HFF-Myc (cell line): ENCODE measurements around the gene MTPN.

Experiments used
- DNase-seq: peaks from one replicate; pipeline ENCODE4 v3.0.0-alpha.2; 2011; ENCODE audit warnings: low read depth; ENCODE audit errors: extremely low read depth
- H3K4me3 ChIP-seq: replicated peaks from 2 replicates; pipeline ENCODE4 v1.5.1; 2011; ENCODE audit warnings: low read depth, mild to moderate bottlenecking, control low read depth, low read length
- TF ChIP-seq, protein P1 (sequence below): IDR thresholded peaks from 2 replicates; pipeline ENCODE4 v1.5.1; 2012; ENCODE audit warnings: mild to moderate bottlenecking, low read depth, low read length, control low read depth; ENCODE audit errors: missing control alignments

The MTPN gene

DNA sequence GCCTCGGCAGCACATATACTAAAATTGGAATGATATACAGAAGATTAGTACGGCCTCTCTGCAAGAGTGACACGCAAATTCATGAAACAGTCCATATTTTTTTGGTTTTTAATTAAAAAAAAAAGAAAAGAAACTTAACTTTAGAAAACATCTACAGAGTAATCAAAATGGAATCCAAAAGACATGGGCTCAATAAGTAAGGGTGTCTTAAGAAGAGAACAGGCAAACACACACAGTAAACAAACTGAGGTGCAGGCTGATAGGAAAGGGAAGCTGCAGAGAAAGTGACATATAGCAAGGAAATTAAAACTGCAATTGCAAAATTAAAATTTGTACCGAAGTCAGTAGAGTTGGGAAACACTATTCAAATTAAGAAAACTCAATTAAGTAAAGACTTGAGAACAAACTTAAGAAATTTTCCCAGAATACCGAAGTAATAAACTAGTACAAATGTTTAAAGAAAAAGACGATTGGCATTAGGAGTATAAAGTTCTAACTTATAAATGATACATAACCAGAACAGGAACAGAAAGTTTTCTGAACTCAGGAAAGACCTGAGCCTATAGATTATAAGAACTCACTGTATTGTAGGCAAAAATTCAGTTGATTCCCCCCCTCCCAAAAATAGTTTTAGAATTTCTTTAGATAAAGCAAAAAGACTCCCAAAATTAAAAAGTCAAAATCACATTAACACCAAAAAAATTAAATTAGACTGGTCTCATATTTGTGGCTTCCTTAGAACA is 16.3 kb downstream of the MTPN start:
- DNase-seq: no peak
- TF ChIP-seq, protein P1, sequence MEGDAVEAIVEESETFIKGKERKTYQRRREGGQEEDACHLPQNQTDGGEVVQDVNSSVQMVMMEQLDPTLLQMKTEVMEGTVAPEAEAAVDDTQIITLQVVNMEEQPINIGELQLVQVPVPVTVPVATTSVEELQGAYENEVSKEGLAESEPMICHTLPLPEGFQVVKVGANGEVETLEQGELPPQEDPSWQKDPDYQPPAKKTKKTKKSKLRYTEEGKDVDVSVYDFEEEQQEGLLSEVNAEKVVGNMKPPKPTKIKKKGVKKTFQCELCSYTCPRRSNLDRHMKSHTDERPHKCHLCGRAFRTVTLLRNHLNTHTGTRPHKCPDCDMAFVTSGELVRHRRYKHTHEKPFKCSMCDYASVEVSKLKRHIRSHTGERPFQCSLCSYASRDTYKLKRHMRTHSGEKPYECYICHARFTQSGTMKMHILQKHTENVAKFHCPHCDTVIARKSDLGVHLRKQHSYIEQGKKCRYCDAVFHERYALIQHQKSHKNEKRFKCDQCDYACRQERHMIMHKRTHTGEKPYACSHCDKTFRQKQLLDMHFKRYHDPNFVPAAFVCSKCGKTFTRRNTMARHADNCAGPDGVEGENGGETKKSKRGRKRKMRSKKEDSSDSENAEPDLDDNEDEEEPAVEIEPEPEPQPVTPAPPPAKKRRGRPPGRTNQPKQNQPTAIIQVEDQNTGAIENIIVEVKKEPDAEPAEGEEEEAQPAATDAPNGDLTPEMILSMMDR: no peak
- H3K4me3 ChIP-seq: no peak overlapping the region

DNA sequence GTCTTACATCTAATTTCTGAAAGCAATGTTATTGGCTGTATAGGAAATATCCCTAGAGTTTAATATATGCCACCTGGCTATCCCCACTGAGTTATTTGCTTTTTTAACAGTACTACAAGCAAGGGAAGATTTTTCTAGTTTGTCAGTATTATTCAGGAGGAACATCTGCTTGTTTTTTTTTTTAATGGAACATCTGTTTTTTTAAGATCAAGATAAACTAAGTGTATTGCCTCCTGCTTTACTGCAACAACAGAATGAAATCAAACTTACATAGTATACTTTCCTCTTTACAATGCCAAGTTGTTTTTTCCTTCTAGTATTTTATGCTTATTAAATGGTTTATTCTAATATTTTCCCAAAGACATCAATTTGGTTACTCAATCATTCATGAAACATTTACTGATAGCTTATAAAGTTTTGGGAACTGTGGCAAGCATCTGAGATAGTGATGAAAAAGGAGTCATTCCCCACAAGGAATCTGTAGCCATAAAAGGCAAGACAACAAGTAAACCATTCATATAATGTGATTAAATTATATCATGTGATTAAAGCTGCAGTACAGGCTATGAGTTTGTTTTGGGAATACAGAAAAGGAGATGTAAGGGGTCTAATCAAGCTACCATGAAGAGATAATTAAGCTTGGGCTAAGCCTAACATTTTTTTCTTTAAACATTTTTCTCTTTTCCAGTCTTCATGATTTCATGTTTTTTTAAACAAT is 17.4 kb downstream of the MTPN start:
- no peak overlapping the region for H3K4me3 ChIP-seq
- DNase-seq: no peak
- TF ChIP-seq, protein P1: no peak

DNA sequence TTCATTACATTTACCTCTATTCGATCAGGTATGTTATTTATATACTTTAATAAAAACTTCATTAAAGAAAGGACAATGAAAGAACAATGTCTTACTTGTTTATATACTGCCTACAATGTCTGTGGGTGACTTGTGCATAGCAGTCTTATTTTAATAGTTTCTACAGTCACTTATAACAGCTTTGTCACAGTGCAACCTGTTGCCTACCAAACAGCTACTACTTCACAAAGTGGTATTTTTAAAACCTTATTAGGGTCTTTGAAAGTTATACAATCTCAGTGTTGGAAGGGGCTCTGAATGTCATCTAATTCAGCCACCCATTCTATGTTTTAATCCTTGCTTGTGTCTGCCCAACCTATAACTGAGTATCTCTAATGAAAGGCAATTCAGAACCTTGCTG is 19.0 kb downstream of the MTPN start:
- DNase-seq: no peak
- H3K4me3 ChIP-seq: no peak overlapping the region
- TF ChIP-seq, protein P1: no peak

DNA sequence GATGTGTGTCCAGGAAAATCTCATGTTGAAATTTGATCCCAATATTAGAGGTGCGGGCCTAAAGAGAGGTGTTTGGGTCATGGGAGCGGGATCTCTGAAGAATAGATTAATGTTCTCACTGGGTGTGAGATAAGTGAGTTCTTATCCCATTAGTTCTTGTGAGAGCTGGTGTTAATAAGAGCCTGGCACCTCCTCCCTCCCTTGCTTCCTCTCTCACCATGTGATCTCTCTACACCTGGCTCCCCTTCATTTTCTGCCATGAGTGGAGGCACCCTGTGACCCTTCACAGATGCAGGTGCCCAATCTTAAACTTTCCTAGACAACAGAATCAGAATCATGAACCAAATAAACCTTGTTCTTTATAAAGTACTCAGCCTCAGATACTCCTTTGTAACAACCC is 19.5 kb downstream of the MTPN start:
- no peak overlapping the region for H3K4me3 ChIP-seq
- DNase-seq: no peak
- TF ChIP-seq, protein P1: no peak

- TF ChIP-seq, protein P1: no peak
- no peak overlapping the region for H3K4me3 ChIP-seq
- no peak for DNase-seq
Measured at GRCh38 chr7:135956393-135956792, 20.8 kb downstream of the MTPN start.

GRCh38 chr7:135950972-135951371 is 26.2 kb downstream of the MTPN start:
- no peak overlapping the region for H3K4me3 ChIP-seq
- DNase-seq: no peak
- TF ChIP-seq, protein P1: no peak
